ENCODE data around the gene NUTM1.

NUTM1 gene

GRCh38 chr15:34342737-34343575 lies at the start of gene NUTM1, which contains the start of gene NOP10:
Gene NUTM1, plus strand, starts transcription at chr15:34343315. Its CDS starts 382 bp downstream, at chr15:34343697.
Gene NOP10, minus strand, starts transcription at chr15:34343136. Its CDS starts 63 bp downstream, at chr15:34343073.
- peak; percentile 91 for DNase-seq

DNA sequence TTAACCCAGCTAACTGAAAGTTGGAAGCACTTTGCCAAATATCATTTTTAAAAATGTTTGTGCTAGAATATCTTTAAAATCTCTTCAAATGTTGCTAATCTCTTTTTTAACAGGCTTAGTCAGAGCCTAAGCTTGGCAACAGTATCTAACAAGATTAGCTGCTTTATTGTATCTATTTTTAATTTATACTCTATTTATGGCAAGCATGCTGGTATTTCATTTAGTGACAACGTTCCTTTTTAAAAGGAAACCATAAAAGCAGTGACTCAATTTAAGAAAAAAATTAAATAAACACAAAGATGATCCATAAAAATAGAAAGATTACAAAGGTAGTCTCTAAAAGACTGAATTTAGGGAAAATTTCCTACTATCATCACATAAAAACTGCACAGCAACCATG lies 46.1 kb upstream of the NUTM1 start:
- DNase-seq = no peak

GRCh38 chr15:34301058-34301457 lies 42.1 kb upstream of the NUTM1 start:
- no peak for DNase-seq

GRCh38 chr15:34304613-34305012 lies 38.5 kb upstream of the NUTM1 start:
- no peak for DNase-seq

- DNase-seq = no peak
These were observed 31.6 kb upstream of the NUTM1 start for GRCh38 chr15:34311563-34311962.

GRCh38 chr15:34314491-34315490 lies 28.3 kb upstream of the NUTM1 start:
- no peak for DNase-seq

GRCh38 chr15:34318277-34319079 lies 24.6 kb upstream of the NUTM1 start:
- DNase-seq = peak; percentile 77

DNA sequence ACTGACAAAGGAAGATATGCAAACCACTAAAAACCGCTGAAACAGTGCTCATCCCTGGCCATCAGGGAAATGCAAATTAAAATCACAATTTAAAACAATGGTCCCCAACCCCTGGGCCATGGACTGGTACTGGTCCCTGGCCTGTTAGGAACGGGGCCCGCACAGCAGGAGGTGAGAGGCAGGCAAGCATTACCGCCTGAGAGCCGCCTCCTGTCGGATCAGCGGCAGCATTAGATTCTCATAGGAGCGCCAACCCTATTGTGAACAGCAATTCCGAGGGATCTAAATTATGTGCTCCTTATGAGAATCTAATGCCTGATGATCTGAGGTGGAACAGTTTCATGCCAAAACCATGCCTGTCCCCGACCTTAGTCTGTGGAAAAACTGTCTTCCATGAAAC lies 19.9 kb upstream of the NUTM1 start:
- DNase-seq = no peak

GRCh38 chr15:34324933-34325332 lies 18.2 kb upstream of the NUTM1 start:
- DNase-seq = no peak

DNA sequence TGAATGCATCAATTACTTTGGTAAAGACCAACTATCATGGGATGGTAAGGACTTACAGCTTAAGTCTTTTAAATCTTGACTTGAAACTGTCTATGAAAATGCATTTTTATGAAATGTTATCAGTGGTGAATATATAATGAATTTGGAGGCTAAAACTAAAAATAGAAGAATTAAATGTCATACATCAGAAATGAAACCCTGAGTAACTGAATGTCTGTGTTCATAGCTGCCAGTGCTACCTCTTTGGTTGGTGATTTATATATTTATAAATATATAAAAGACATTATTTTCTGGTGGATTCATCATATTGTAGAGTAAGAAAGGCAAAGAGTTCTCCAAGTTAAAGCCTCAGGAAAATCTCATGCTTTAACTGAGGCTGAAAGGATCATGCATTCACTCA lies 17.7 kb upstream of the NUTM1 start:
- DNase-seq = no peak

DNA sequence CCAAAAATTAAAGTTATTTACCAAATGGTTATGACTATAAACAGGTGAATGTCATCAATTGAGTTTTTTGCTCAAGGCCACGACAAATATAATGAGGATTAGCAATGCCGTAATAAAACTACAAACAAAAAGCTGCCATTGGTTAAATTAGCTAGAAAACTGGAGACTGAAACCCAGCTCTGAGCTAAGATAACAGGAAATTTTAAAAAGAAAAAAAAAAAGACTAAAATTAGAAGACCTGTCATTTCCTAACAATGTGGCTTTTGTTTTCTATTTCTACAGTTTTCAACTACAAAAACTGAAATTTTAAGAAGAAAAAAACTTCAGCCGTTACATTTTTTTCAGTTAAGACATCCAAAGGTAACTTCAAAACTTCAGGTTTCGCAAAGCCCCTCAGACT lies 15.2 kb upstream of the NUTM1 start:
- no peak for DNase-seq

- DNase-seq = no peak
These were observed 14.1 kb upstream of the NUTM1 start for GRCh38 chr15:34329006-34329405.

DNA sequence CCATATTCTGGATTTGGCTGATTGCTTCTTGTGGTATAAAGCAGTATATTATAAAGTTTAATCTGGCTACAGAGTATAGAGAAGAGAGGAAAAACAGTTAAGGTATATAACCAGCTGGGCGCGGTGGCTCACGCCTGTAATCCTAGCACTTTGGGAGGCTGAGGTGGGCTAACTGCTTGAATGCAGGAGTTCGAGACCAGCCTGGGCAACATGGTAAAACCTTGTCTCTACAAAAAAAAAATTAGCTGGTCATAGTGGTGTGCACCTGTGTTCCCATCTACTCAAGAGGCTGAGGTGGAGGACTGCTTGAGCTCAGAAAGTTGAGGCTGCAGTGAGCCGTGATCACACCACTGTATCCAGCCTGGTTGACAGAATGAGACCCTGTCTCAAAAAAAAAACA lies 12.8 kb upstream of the NUTM1 start:
- no peak for DNase-seq

DNA sequence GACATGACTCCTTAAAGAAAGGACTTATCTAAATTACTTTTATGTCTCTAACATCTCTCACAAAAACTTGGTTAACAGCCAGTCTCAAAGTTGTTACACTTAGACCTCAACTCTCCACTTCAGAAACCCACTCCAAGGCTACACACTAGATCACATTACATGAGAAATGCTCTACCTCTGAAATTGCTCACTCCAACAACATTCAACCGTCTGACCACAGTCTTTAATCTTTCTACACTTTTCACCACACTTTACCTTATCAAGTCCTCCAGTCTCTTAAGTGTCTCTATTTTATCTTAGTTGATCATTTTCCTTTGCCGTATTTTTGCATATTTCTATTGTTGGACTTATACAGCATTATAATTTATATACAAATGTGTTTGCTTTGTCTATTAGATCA lies 11.3 kb upstream of the NUTM1 start:
- DNase-seq = no peak

DNA sequence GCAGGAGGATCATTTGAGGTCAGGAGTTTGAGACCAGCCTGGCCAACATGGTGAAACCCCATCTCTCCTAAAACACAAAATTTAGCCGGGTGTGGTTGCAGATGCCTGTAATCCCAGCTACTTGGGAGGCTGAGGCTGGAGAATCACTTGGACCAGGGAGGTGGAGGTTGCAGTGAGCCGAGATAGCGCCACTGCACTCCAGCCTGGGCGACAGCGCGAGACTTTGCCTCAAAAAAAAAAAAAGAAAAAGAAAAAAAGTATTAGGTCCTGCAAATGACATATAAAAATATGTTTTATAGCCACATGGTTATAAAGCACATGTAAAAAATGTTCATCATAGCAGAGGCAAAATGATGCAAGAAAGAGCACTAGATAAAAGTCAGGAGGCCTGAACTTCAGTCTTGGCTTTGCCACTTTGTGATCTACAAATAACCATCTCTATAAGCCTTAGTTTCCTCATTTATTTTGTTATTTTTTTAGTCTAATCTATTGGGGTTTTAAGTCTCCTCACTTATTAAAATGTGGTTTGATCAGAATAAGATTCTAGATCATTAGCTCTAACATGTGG lies 10.5 kb upstream of the NUTM1 start:
- DNase-seq = no peak

DNA sequence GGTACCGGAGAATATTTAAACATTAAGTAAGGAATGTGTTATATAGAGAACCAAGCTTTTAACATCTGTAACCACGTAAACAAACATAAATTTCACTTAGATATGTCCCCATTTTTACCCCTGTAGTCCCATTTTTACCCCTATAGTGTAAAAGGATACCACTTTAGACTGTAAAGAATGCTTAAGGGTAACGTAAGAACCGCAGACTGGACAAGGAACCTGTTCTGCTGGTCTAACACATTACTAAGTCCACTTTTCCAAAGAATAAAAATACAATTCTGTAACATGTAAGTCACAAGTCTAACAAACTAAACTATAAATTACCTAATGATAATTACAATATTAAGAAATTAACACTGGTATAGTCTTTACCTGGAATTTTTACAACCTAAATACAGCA lies 8.4 kb upstream of the NUTM1 start:
- DNase-seq = no peak

DNA sequence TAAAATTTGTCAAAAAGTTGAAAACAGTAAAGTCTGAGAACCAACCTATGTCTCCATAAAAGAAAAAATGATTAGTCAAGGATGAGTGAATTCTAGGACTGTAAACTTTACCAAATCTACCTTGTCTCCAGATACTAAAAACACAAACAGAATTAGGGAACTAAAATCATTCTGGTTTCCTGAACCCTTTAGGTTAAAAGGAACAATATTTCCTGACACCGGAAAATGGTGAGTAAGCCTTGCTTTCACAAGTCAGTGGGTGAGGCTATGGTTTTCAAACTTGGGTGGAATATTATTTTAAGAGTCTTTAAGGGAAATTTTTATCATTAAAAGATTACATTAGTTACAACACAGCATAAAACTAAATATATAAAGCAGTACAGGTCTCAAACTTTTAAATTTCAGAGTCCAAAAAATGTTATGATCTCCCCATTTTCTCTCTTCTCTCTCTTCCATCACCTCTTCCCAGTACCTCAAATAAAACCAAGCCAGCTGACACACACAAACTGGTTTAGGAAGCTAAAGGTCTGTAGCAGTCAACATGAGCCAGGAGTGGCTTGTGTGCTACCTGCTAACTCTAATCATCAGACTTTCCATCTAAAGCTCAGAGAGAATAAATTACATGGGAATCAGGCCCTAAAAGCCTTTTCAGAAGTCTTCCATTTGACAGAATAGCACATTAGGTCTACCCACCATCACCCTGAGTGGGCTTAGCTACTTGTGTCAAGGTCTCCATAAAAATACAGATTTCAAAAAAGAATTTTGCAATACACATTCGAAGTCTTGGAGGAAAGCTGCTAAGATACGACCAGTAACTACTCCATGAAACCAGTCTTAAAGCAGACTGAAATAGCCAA lies 7.7 kb upstream of the NUTM1 start:
- DNase-seq = peak; percentile 84

DNA sequence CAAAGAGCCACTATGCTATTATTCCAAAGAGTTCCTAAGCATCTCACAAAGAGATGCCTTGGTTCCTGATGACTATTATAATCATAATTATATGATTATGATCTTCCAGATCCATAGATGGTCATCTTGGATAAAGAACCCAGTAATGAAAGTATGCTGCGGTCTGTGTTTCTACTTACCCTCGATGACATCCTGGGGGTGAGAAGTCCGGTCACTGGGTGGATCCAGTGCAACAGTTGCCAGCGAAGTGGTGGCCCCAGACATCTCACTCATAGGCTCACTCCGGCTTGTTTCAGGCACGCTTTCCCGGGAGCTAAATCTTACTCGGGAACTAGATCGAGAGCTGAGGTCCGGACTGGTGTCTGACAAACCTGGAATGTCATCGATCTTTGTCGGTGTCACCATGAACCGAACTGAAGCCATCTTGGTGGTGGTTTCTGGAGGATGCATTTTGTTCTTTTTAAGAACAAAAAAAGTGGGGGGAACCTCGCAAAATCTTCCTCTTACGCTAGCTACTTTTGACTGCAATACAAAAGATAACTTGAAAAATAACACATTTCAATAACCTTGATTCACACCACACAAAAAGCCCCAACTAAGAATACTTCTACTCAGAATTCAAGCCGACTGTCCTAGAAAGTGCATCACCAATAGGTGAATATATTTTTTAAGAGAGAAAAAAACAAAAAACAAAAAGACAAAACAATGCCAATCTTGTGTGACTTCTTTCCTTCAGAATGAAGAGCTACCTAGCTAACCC lies 6.7 kb upstream of the NUTM1 start:
- DNase-seq = peak; percentile 49

DNA sequence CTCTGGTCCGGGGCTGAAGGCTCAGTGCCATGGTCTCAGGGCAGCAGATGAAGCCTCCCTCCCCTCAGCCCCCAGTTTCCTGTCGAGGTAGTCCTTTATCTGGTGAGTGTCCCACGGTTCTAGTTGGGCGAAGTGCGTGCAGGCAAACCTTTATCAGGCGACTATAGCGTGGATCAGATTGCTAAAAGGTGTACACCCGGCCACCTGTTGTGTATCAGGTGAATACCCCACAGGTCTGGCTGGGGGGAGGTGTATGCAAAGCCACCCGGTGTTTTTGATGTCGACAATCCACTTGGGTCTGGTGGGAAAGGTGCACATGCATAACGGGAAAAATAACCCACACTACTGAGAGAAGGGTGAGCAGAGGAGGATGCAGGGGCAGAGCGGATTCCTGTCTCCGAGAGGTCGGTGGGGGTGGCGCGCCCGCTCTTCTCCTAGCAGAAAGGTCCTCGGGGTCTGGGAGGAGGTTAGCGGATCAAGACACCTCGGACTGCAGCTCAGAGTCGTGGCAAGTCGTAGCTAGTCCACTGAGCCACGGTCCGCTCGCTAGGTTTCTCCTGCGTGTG lies 6.0 kb upstream of the NUTM1 start:
- DNase-seq = no peak

Data from suppressor macrophage treated with lipopolysaccharide for 4 hours (primary cell).